Uterine smooth muscle cell (primary cell): Measurements from ENCODE around the gene B4GAT1. TPM values are rescaled to one million over a fixed set of nuclear protein-coding genes. Genes with fewer than 3 reads are reported as not detected.

Experiments
- total RNA-seq: library from RNA; depleted of rRNA; stranded (reverse); fragments of >200 nt; gene quantifications from 2 replicates; pipeline ENCODE4 v1.2.3, GENCODE V29; 2014

The B4GAT1 gene
- 40.7 and 55.1 TPM in 2 replicates for total RNA-seq

GRCh38 chr11:66347425-66348276 lies at the start of gene B4GAT1:
B4GAT1 (minus strand) TSS chr11:66347629; CDS start chr11:66347545, 84 bp downstream.

GRCh38 chr11:66371627-66372415 lies 24.4 kb upstream of the B4GAT1 start, which contains the start of gene SLC29A2:
SLC29A2 (minus strand) TSS chr11:66371760; CDS start chr11:66371591, 169 bp downstream.

GRCh38 chr11:66344550-66345315 lies 2.7 kb downstream of the B4GAT1 start, which contains the start of gene BRMS1:
BRMS1 (minus strand) TSS chr11:66345104; CDS start chr11:66342234, 2,870 bp downstream.

GRCh38 chr11:66336234-66337102 lies 11.0 kb downstream of the B4GAT1 start, which contains the start of gene RIN1:
RIN1 (minus strand) TSS chr11:66336434; CDS start chr11:66336402, 32 bp downstream.

GRCh38 chr11:66316849-66317251 lies 30.6 kb downstream of the B4GAT1 start, which contains the start of gene CD248:
CD248 (minus strand) TSS chr11:66317044; CDS start chr11:66317027, 17 bp downstream.

Other genes with a start within 250 kb of the B4GAT1 start
- gene KLC2, start 89.9 kb downstream of the B4GAT1 start, total RNA-seq, result 27.3 and 28.5 TPM in 2 replicates
- 74.4 and 83.9 TPM in 2 replicates for gene RAB1B, start 79.0 kb downstream of the B4GAT1 start, total RNA-seq
- 0.11 and 0.25 TPM in 2 replicates for gene CNIH2, start 69.5 kb downstream of the B4GAT1 start, total RNA-seq
- gene YIF1A, start 58.5 kb downstream of the B4GAT1 start, total RNA-seq, result 185 and 214 TPM in 2 replicates
- gene TMEM151A, start 55.7 kb downstream of the B4GAT1 start, total RNA-seq, result under 0.01 and 0.11 TPM in 2 replicates
- 97.4 and 103 TPM in 2 replicates for gene CD248, start 30.6 kb downstream of the B4GAT1 start, total RNA-seq
- 32.5 and 58.7 TPM in 2 replicates for gene RIN1, start 11.2 kb downstream of the B4GAT1 start, total RNA-seq
- gene BRMS1, start 2.5 kb downstream of the B4GAT1 start, total RNA-seq, result 45.5 and 73.5 TPM in 2 replicates
- 0.11 and 0.37 TPM in 2 replicates for gene SLC29A2, start 24.1 kb upstream of the B4GAT1 start, total RNA-seq
- gene NPAS4, start 73.4 kb upstream of the B4GAT1 start, total RNA-seq, result not detected in 2 replicates
- 49.9 and 55.0 TPM in 2 replicates for gene MRPL11, start 91.2 kb upstream of the B4GAT1 start, total RNA-seq
- 14.7 and 19.4 TPM in 2 replicates for gene PELI3, start 119.3 kb upstream of the B4GAT1 start, total RNA-seq
- 50.4 and 56.9 TPM in 2 replicates for gene DPP3, start 132.8 kb upstream of the B4GAT1 start, total RNA-seq
- gene BBS1, start 163.0 kb upstream of the B4GAT1 start, total RNA-seq, result 29.2 and 32.6 TPM in 2 replicates
- gene ZDHHC24, start 198.4 kb upstream of the B4GAT1 start, total RNA-seq, result 11.4 and 15.9 TPM in 2 replicates
- gene ACTN3, start 199.3 kb upstream of the B4GAT1 start, total RNA-seq, result under 0.01 TPM in 1 of 2 replicates, not detected in the other
- 5.9 and 20.6 TPM in 2 replicates for gene CTSF, start 221.0 kb upstream of the B4GAT1 start, total RNA-seq
- 0.11 and 0.25 TPM in 2 replicates for gene CCDC87, start 245.4 kb upstream of the B4GAT1 start, total RNA-seq
- 40.1 and 43.2 TPM in 2 replicates for gene CCS, start 245.6 kb upstream of the B4GAT1 start, total RNA-seq